Measurements from ENCODE around the gene PIGZ. TPM values are rescaled to one million over a fixed set of nuclear protein-coding genes. Genes with fewer than 3 reads are reported as not detected.

The PIGZ gene
- total RNA-seq (1 to 10 TPM; 4.4 to 7.7 (median 6.0) TPM), polyA plus RNA-seq (1 to 10 TPM; 2.2 to 7.3 TPM)
- long read RNA-seq, donor 1, partial matches to known transcripts, result 0 of 8 reads
- long read RNA-seq, donor 1, other reads (novel, unspliced or antisense), result 5 of 8 reads
- long read RNA-seq, donor 2, partial matches to known transcripts, result 0 of 15 reads
- long read RNA-seq, donor 2, other reads (novel, unspliced or antisense), result 12 of 15 reads
- long read RNA-seq, donor 3, partial matches to known transcripts, result 0 of 10 reads
- long read RNA-seq, donor 3, other reads (novel, unspliced or antisense), result 7 of 10 reads

GRCh38 chr3:196968233-196969133, at the start of gene PIGZ:
PIGZ (minus strand) TSS chr3:196968833; CDS start chr3:196952031, 16,802 bp downstream.
- WGBS, 2 donors, result 1 to 5% methylated on average over 37 to 98 of the region's 98 CpGs
- TF ChIP-seq CTCF (IDR thresholded peaks at IDR 0.05), result no peak
- peak within 1 kb of the TSS; percentile 77 to 99 (median 87) for H3K4me3 ChIP-seq

GRCh38 chr3:197017003-197017402, 48.4 kb upstream of the PIGZ start:
- H3K9me3 ChIP-seq, result no peaks in the 10 kb centered on the region
- H3K4me1 ChIP-seq, result no peaks in the 10 kb centered on the region
- TF ChIP-seq CTCF (IDR thresholded peaks at IDR 0.05), result no peak
- peak in 1 of 8 donors; percentile 7 for ATAC-seq
- H3K4me3 ChIP-seq, result no peak overlapping the region
- 89% methylated on average over 18 of the region's 18 CpGs for WGBS, 2 donors
- DNase-seq, result no peak
- intact Hi-C loops (cut with DNase I), result no loop called here
- no peaks in the 10 kb centered on the region for H3K36me3 ChIP-seq
- no peak overlapping the region for H3K27ac ChIP-seq
- H3K27me3 ChIP-seq, result peaks cover 0 to 3% (median 0%) of the 10 kb centered on the region in 7 donors

More at GRCh38 chr3:196968233-196969133, at the start of gene PIGZ:
- peak; percentile 65 to 88 (median 80) for ATAC-seq
- Histone ChIP-seq H3K36me3 (peaks cover 0 to 9% (median 0%) of the 10 kb centered on the region in 9 donors), H3K27ac (peak within 1 kb of the TSS in 9 of 10 donors; percentile 77 to 90 (median 85)), H3K4me1 (peaks cover 5 to 18% (median 11%) of the 10 kb centered on the region in 9 donors), H3K9me3 (no peaks in the 10 kb centered on the region), H3K27me3 (no peaks in the 10 kb centered on the region)
- intact Hi-C loops (cut with DNase I), result loop anchor here in 5 of 10 donors (1.0 to 10.0 kb wide), 5 partner anchors 26 to 424 kb away; partner anchors contain the start of gene NCBP2 (in 1 of the 5)
- DNase-seq, result peak in 1 of 2 donors; percentile 55

GRCh38 chr3:197015790-197016736, 47.4 kb upstream of the PIGZ start:
- Histone ChIP-seq H3K36me3 (no peaks in the 10 kb centered on the region), H3K4me3 (no peak overlapping the region), H3K9me3 (no peaks in the 10 kb centered on the region), H3K27me3 (peaks cover 0 to under 1% (median 0%) of the 10 kb centered on the region in 7 donors), H3K4me1 (peaks cover 0 to 4% (median 0%) of the 10 kb centered on the region in 9 donors), H3K27ac (no peak overlapping the region)
- DNase-seq (no peak), ATAC-seq (peak in 3 of 8 donors; percentile 17 to 25 (median 22))
- no peak for TF ChIP-seq CTCF (IDR thresholded peaks at IDR 0.05)
- intact Hi-C loops (cut with DNase I), result no loop called here
- whole genome bisulfite sequencing, 2 donors, result 91 to 92% methylated on average over 28 of the region's 28 CpGs

Data from heart right ventricle (tissue), 16 donors.